HEK293 (cell line): ENCODE data around the gene ATP11C.

Experiments
- SP2 ChIP-seq: fragments of 450-650 bp; formaldehyde crosslinking; IDR thresholded peaks from 2 replicates; pipeline ENCODE4 v1.5.1; 2016; ENCODE audit warnings: missing biosample characterization, missing genetic modification characterization
- YY1 ChIP-seq: fragments of 450-650 bp; formaldehyde crosslinking; IDR thresholded peaks from 2 replicates; pipeline ENCODE4 v1.5.1; 2018; ENCODE audit warnings: missing biosample characterization, missing genetic modification characterization
- ZNF157 ChIP-seq: fragments of 450-650 bp; formaldehyde crosslinking; IDR thresholded peaks from 2 replicates; pipeline ENCODE4 v1.5.1; 2016; ENCODE audit warnings: missing biosample characterization, missing genetic modification characterization
- ZNF747 ChIP-seq: fragments of 450-650 bp; formaldehyde crosslinking; IDR thresholded peaks from 2 replicates; pipeline ENCODE4 v1.5.1; 2016; ENCODE audit warnings: missing biosample characterization, missing genetic modification characterization
- ZNF791 ChIP-seq: fragments of 450-650 bp; formaldehyde crosslinking; IDR thresholded peaks from 2 replicates; pipeline ENCODE4 v1.5.1; 2016; ENCODE audit warnings: missing biosample characterization, missing genetic modification characterization
- TF ChIP-seq, protein P1 (sequence below): fragments of 450-650 bp; formaldehyde crosslinking; IDR thresholded peaks from 2 replicates; pipeline ENCODE4 v1.5.1; 2016; ENCODE audit warnings: missing biosample characterization, missing genetic modification characterization

DNA sequence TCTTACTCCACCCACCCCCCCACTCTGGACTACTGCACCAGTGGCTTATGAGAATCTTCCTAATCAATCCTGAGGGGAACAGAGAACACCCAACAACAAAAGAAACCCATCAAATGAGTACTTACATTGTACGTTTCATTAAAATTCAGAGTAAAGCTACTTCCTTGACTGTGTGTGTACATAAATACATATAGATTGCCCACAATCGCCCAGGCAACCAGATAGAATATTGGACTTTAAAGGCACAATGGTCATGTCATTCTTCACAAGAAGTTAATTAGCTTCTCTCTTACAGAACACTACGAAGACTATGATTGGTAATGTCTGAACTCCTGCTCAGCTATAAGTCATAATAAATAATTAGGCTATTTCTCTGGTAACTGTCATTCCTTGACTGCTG, 12.2 kb upstream of the ATP11C start:
- TF ChIP-seq SP2 (tag by site-specific recombination) (no peak), ZNF747 (tag by site-specific recombination) (no peak), ZNF791 (tag by site-specific recombination) (no peak), ZNF157 (no peak), YY1 (no peak)
- TF ChIP-seq, protein P1, sequence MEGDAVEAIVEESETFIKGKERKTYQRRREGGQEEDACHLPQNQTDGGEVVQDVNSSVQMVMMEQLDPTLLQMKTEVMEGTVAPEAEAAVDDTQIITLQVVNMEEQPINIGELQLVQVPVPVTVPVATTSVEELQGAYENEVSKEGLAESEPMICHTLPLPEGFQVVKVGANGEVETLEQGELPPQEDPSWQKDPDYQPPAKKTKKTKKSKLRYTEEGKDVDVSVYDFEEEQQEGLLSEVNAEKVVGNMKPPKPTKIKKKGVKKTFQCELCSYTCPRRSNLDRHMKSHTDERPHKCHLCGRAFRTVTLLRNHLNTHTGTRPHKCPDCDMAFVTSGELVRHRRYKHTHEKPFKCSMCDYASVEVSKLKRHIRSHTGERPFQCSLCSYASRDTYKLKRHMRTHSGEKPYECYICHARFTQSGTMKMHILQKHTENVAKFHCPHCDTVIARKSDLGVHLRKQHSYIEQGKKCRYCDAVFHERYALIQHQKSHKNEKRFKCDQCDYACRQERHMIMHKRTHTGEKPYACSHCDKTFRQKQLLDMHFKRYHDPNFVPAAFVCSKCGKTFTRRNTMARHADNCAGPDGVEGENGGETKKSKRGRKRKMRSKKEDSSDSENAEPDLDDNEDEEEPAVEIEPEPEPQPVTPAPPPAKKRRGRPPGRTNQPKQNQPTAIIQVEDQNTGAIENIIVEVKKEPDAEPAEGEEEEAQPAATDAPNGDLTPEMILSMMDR (tag by site-specific recombination): no peak
